B cell (primary cell): ENCODE results near the gene ZNF148. TPM values are rescaled to one million over a fixed set of nuclear protein-coding genes. Genes with fewer than 3 reads are reported as not detected.

Experiments used
- ATAC-seq: fragments of 200-7000 bp; cut with Tn5 transposase; one replicate; pipeline ENCODE4 v1.10.0; 2021; ENCODE audit warnings: low read depth, mild to moderate bottlenecking, moderate number of reproducible peaks, moderate library complexity
- CTCF ChIA-PET: fragments of 350-600 bp; sonication (Branson Sonifier 250); formaldehyde crosslinking; loops from one replicate; lab custom pipeline; 2021; ENCODE audit warnings: antibody characterized with exemption, inconsistent platforms; lab: Charles Lee
- POLR2A ChIA-PET: fragments of 350-600 bp; sonication (Branson Sonifier 250); formaldehyde crosslinking; loops from one replicate; lab custom pipeline; 2021; ENCODE audit warnings: antibody characterized with exemption; lab: Charles Lee
- DNase-seq: peaks from one replicate; pipeline ENCODE4 v3.0.0; 2013
- H2AFZ ChIP-seq: 2 replicates; pipeline ENCODE4 v1.6.1; 2012; ENCODE audit warnings: mild to moderate bottlenecking, low read depth, low read length; ENCODE audit not compliant: insufficient read depth, poor library complexity, severe bottlenecking
- H3K27ac ChIP-seq, 2 donors: 1 replicate in 1 of 2; 2 replicates in 1 of 2; pipeline ENCODE4 v1.5.1; 2012 to 2013; ENCODE audit warnings: low read length in 2 of 2, mild to moderate bottlenecking in 2 of 2, moderate library complexity in 1 of 2
- H3K27me3 ChIP-seq, 4 experiments: fragments of 200-600 bp in 1 of 4; sonication (generic) in 1 of 4; replicated peaks in 1 of 4; 1 replicate in 2 of 4; 2 replicates in 2 of 4; pipeline versions ENCODE4 v1.6.1 to v1.7.0; 2013 to 2016; ENCODE audit warnings: low read length in 3 of 4, mild to moderate bottlenecking in 2 of 4, mixed read lengths in 1 of 4, moderate library complexity in 1 of 4; ENCODE audit not compliant: insufficient read depth in 4 of 4, control insufficient read depth in 3 of 4; ENCODE audit errors: control extremely low read depth in 1 of 4
- H3K36me3 ChIP-seq, 2 experiments: replicated peaks in 1 of 2; 1 replicate in 1 of 2; 2 replicates in 1 of 2; pipeline versions ENCODE4 v1.6.1 to v1.7.1; 2013; ENCODE audit warnings: low read length in 1 of 2; ENCODE audit not compliant: insufficient read depth in 2 of 2, control insufficient read depth in 1 of 2; ENCODE audit errors: control extremely low read depth in 1 of 2, extremely low read depth in 1 of 2
- H3K4me1 ChIP-seq, 2 donors: fragments of 200-600 bp in 1 of 2; sonication (generic) in 1 of 2; 1 replicate in 1 of 2; 2 replicates in 1 of 2; pipeline versions ENCODE4 v1.5.1 to v1.6.1; 2013 to 2017; ENCODE audit warnings: low read length in 2 of 2; ENCODE audit not compliant: control insufficient read depth in 2 of 2, insufficient read depth in 2 of 2
- H3K4me2 ChIP-seq: replicated peaks from 2 replicates; pipeline ENCODE3; 2012; ENCODE audit warnings: mild to moderate bottlenecking, low read depth, low read length; ENCODE audit not compliant: poor library complexity, severe bottlenecking
- H3K4me3 ChIP-seq, 5 experiments: fragments of 200-600 bp in 1 of 5; sonication (generic) in 1 of 5; 1 replicate in 3 of 5; 2 replicates in 2 of 5; pipeline versions ENCODE4 v1.5.1 to v1.7.0; 2011 to 2016; ENCODE audit warnings: low read length in 4 of 5, mild to moderate bottlenecking in 4 of 5, low read depth in 2 of 5, control low read depth in 1 of 5, moderate library complexity in 1 of 5; ENCODE audit not compliant: insufficient read depth in 1 of 5; ENCODE audit errors: control extremely low read depth in 1 of 5, extremely low read depth in 1 of 5
- H3K79me2 ChIP-seq: fragments of 200-600 bp; sonication (generic); one replicate; pipeline ENCODE4 v1.6.0; 2016; ENCODE audit warnings: low read length; ENCODE audit not compliant: control insufficient read depth, insufficient read depth
- H3K9ac ChIP-seq: fragments of 200-600 bp; sonication (generic); 2 replicates; pipeline ENCODE4 v1.6.1; 2017; ENCODE audit warnings: mild to moderate bottlenecking, low read length, moderate library complexity
- H3K9me3 ChIP-seq, 3 donors: one replicate each; pipeline versions ENCODE4 v1.6.1 to v1.7.1; 2013; ENCODE audit warnings: low read length in 2 of 3; ENCODE audit not compliant: control insufficient read depth in 2 of 3, insufficient read depth in 1 of 3; ENCODE audit errors: control extremely low read depth in 1 of 3
- H4K20me1 ChIP-seq: 2 replicates; pipeline ENCODE4 v1.6.0; 2012; ENCODE audit warnings: mild to moderate bottlenecking, low read length; ENCODE audit not compliant: insufficient read depth, control insufficient read depth, poor library complexity, severe bottlenecking
- H3K27ac Mint-ChIP-seq: one replicate; pipeline ENCODE4 v1.8.0; 2021; ENCODE audit warnings: mixed read lengths
- H3K27me3 Mint-ChIP-seq: one replicate; pipeline ENCODE4 v1.8.0; 2021; ENCODE audit warnings: mixed read lengths
- H3K4me1 Mint-ChIP-seq: one replicate; pipeline ENCODE4 v1.8.0; 2021; ENCODE audit warnings: mixed read lengths
- H3K4me3 Mint-ChIP-seq: one replicate; pipeline ENCODE4 v1.8.0; 2021; ENCODE audit warnings: mixed read lengths
- H3K9me3 Mint-ChIP-seq: one replicate; pipeline ENCODE4 v1.8.0; 2022; ENCODE audit warnings: mixed read lengths; ENCODE audit not compliant: insufficient read depth
- CTCF ChIP-seq: fragments of 200-600 bp; IDR thresholded peaks from one replicate; pipeline ENCODE4 v1.8.0; 2022; ENCODE audit warnings: antibody characterized with exemption, mild to moderate bottlenecking
- EZH2 ChIP-seq: IDR thresholded peaks from 2 replicates; pipeline ENCODE4 v1.6.1; 2012; ENCODE audit warnings: borderline replicate concordance, low read depth, mild to moderate bottlenecking, moderate library complexity, low read length; ENCODE audit not compliant: insufficient read depth, poor library complexity, severe bottlenecking
- WGBS: methylation state at CpG from one replicate; pipeline ENCODE4 v1.1.5; 2013; ENCODE audit warnings: missing lambda C conversion rate; ENCODE audit not compliant: insufficient coverage; 5-methylcytosine and 5-hydroxymethylcytosine counted together
- intact Hi-C: fragments of 100-400 bp; cut with micrococcal nuclease; formaldehyde crosslinking; loops from one replicate; pipeline ENCODE4 v1.10.0; 2022
- polyA plus RNA-seq: library from polyadenylated mRNA; depleted of rRNA; stranded (reverse); fragments of >200 nt; gene quantifications from 2 replicates; pipeline ENCODE4 v1.2.3, GENCODE V29; 2012
- total RNA-seq, 2 donors: library from RNA; stranded (reverse); fragments of 120-200 nt in 1 of 2; gene quantifications; 1 replicate in 1 of 2; 2 replicates in 1 of 2; pipeline versions ENCODE4 v1.2.3 to v1.2.4, GENCODE V29; 2013 to 2022

ZNF148 gene
- total and polyA plus RNA-seq, 2 donors (not counting 1 experiment from before 2014, with no cell fraction given), result 8.1 to 71.5 TPM

GRCh38 chr3:125231895-125232294 is 143.2 kb downstream of the ZNF148 start:
- CTCF ChIA-PET, result no interaction called here
- Mint-ChIP-seq H3K9me3 (no peaks in the 10 kb centered on the region), H3K4me1 (no peaks in the 10 kb centered on the region), H3K4me3 (no peak overlapping the region), H3K27ac (no peak overlapping the region), H3K27me3 (no peaks in the 10 kb centered on the region)
- TF ChIP-seq EZH2, result no peak
- Histone ChIP-seq H2AFZ (no peak overlapping the region), H3K27me3 (no peaks in the 10 kb centered on the region), H4K20me1 (peaks cover 11% of the 10 kb centered on the region), H3K9ac (no peak overlapping the region), H3K4me2 (no peak overlapping the region), H3K4me1 (no peaks in the 10 kb centered on the region), H3K36me3 (peaks cover 0 to 20% of the 10 kb centered on the region in 2 experiments), H3K4me3 (no peak overlapping the region), H3K79me2 (no peaks in the 10 kb centered on the region), H3K27ac (no peak overlapping the region), H3K9me3 (no peaks in the 10 kb centered on the region)
- ATAC-seq (no peak), DNase-seq (no peak)
- WGBS, result no CpG with 5 or more reads among the region's 3 CpGs
- POLR2A ChIA-PET, result interaction anchor here (0.6 kb wide), 1 partner anchor 55 kb away, joined by 3 read pairs; no protein-coding TSS in a partner anchor
- intact Hi-C loops, result no loop called here

- peaks cover 0 to 20% of the 10 kb centered on the region in 2 experiments for H3K36me3 ChIP-seq
- no peak overlapping the region for H3K27ac Mint-ChIP-seq
Measured at GRCh38 chr3:125229707-125230106, 145.4 kb downstream of the ZNF148 start.

More at GRCh38 chr3:125229707-125230106, 145.4 kb downstream of the ZNF148 start:
- DNase-seq, result no peak
- no peaks in the 10 kb centered on the region for H3K9me3 Mint-ChIP-seq
- Histone ChIP-seq H3K79me2 (no peaks in the 10 kb centered on the region), H3K27me3 (no peaks in the 10 kb centered on the region), H4K20me1 (peaks cover 6% of the 10 kb centered on the region), H2AFZ (no peak overlapping the region), H3K9me3 (no peaks in the 10 kb centered on the region), H3K4me3 (no peak overlapping the region), H3K4me2 (no peak overlapping the region), H3K4me1 (no peaks in the 10 kb centered on the region), H3K9ac (no peak overlapping the region), H3K27ac (no peak overlapping the region)
- H3K4me1 Mint-ChIP-seq, result no peaks in the 10 kb centered on the region
- ChIA-PET CTCF (no interaction called here), POLR2A (no interaction called here)
- no peak overlapping the region for H3K4me3 Mint-ChIP-seq
- TF ChIP-seq EZH2 (no peak), CTCF (no peak)
- intact Hi-C loops, result no loop called here
- H3K27me3 Mint-ChIP-seq, result no peaks in the 10 kb centered on the region
- ATAC-seq, result no peak
- WGBS, result no CpG with 5 or more reads among the region's 1 CpG
